ENCODE measurements around the gene VMAC. TPM values are rescaled to one million over a fixed set of nuclear protein-coding genes. Genes with fewer than 3 reads are reported as not detected.

The VMAC gene
- total and polyA plus RNA-seq, 9 of the 15 experiments (the other 6 are each of a cell fraction or from before 2014, with no cell fraction given): 0.03 to 3.4 (median 1.1) TPM

DNA sequence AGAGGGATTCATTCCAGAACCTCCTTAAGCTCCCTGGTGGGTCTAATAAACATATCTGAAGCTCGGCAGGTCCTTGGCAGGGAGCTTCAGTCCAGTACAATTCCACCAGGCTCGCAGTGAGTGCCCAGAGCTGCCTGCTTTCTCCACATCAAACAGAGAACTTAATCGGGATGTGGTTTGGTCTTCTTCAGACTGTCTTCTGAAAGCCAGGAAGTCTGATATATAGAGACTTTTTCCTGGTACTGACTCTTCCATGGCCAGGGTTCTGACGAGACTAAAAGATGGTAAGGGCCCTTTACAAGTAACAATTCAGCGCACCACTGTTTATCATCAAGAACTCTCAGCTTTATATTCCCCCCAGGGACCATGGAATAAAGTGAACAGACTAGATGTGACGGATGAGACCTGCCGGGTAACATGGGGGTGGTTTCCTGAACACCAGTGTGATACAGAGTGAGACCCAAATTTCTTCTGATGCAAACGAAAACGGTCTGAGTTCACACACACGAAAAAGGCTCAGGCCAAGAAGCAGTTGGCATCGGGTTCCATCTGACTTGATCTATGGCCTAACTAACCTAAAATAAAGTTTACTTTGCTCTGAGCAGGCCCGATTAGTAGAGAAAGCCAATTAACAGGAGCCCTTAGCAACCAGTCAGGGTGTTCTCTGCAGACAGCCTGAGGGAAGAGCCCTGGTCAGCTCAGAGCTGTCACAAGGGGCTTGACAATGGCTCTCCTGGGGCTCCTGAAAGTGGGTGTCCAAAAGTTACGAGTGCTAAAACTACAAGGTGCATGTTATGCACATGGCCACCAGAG is 44.3 kb downstream of the VMAC start:
- CTCF ChIA-PET (ENCODE audit: low intra/inter-chr PET ratio): no interaction called here
- H3K27ac ChIP-seq (ENCODE audit: extremely low read depth, low read depth, low read length): no peak overlapping the region
- H3K4me2 ChIP-seq (ENCODE audit: insufficient read depth, low read length): no peak overlapping the region
- H3K27me3 ChIP-seq (ENCODE audit: control insufficient read depth in 2 of 2, insufficient read depth in 2 of 2, low read length in 2 of 2): no peaks in the 10 kb centered on the region
- H4K20me1 ChIP-seq (replicated peaks; ENCODE audit: control insufficient read depth, insufficient read depth, low read length): peaks cover 25% of the 10 kb centered on the region; the same call in 1 of the 2 replicates
- no TSS peak for BruUV-seq (replicated peaks)
- H3K9ac ChIP-seq (ENCODE audit: insufficient read depth in 1 of 2, low read depth in 2 of 2, low read length in 2 of 2): no peak overlapping the region; a peak in 1 of 4 replicates
- H3K4me3 ChIP-seq: no peak overlapping the region
- FAIRE-seq: peak; percentile 52
- H3K9me1 ChIP-seq (ENCODE audit: control insufficient read depth, insufficient read depth, low read length): peaks cover 10% of the 10 kb centered on the region
- H3K36me3 ChIP-seq (ENCODE audit: control insufficient read depth, insufficient read depth, low read length): peaks cover 65% of the 10 kb centered on the region
- 91% methylated on average over 13 of the region's 13 CpGs for WGBS (ENCODE audit: insufficient coverage, low coverage, missing lambda C conversion rate)
- POLR2A ChIA-PET: interaction anchor here (0.6 to 1.5 kb wide), 5 partner anchors 8 to 271 kb away, joined by 3 to 8 read pairs (median 3); partner anchors contain the start of genes DUS3L and RPL36
- no peak for DNase-seq (ENCODE audit: extremely low read depth in 1 of 4, low spot score in 3 of 4)
- H3K9me3 ChIP-seq (replicated peaks; ENCODE audit: control insufficient read depth, insufficient read depth, low read depth, low read length): no peaks in the 10 kb centered on the region
- TF ChIP-seq, protein P1, sequence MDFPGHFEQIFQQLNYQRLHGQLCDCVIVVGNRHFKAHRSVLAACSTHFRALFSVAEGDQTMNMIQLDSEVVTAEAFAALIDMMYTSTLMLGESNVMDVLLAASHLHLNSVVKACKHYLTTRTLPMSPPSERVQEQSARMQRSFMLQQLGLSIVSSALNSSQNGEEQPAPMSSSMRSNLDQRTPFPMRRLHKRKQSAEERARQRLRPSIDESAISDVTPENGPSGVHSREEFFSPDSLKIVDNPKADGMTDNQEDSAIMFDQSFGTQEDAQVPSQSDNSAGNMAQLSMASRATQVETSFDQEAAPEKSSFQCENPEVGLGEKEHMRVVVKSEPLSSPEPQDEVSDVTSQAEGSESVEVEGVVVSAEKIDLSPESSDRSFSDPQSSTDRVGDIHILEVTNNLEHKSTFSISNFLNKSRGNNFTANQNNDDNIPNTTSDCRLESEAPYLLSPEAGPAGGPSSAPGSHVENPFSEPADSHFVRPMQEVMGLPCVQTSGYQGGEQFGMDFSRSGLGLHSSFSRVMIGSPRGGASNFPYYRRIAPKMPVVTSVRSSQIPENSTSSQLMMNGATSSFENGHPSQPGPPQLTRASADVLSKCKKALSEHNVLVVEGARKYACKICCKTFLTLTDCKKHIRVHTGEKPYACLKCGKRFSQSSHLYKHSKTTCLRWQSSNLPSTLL (IDR thresholded peaks at IDR 0.05): no peak
- TF ChIP-seq ZNF561 (CRISPR knock-in tag; conservative IDR thresholded peaks at IDR 0.05): no peak
- TF ChIP-seq JUNB (CRISPR knock-in tag; conservative IDR thresholded peaks at IDR 0.05): no peak
- no peak for TF ChIP-seq HDAC3 (IDR thresholded peaks at IDR 0.05; ENCODE audit: borderline replicate concordance, partially characterized antibody)
- TF ChIP-seq CHD4 (IDR thresholded peaks at IDR 0.05; ENCODE audit: insufficient read depth, insufficient replicate concordance, low read depth, low read length, poor library complexity, severe bottlenecking): no peak
- no peak for TF ChIP-seq L3MBTL2 (IDR thresholded peaks at IDR 0.05)
- TF ChIP-seq, protein P2, sequence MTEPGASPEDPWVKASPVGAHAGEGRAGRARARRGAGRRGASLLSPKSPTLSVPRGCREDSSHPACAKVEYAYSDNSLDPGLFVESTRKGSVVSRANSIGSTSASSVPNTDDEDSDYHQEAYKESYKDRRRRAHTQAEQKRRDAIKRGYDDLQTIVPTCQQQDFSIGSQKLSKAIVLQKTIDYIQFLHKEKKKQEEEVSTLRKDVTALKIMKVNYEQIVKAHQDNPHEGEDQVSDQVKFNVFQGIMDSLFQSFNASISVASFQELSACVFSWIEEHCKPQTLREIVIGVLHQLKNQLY (CRISPR knock-in tag; conservative IDR thresholded peaks at IDR 0.05): no peak
- TF ChIP-seq, protein P3, sequence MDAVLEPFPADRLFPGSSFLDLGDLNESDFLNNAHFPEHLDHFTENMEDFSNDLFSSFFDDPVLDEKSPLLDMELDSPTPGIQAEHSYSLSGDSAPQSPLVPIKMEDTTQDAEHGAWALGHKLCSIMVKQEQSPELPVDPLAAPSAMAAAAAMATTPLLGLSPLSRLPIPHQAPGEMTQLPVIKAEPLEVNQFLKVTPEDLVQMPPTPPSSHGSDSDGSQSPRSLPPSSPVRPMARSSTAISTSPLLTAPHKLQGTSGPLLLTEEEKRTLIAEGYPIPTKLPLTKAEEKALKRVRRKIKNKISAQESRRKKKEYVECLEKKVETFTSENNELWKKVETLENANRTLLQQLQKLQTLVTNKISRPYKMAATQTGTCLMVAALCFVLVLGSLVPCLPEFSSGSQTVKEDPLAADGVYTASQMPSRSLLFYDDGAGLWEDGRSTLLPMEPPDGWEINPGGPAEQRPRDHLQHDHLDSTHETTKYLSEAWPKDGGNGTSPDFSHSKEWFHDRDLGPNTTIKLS (IDR thresholded peaks at IDR 0.05; ENCODE audit: borderline replicate concordance, low read depth): no peak
- no peak for TF ChIP-seq SMC3 (conservative IDR thresholded peaks at IDR 0.05; ENCODE audit: insufficient read depth, low read depth, low read length)
- in situ Hi-C loops (cut with MboI): no loop called here
- intact Hi-C loops (cut with micrococcal nuclease): no loop called here
- no peak for ATAC-seq
- H3K79me2 ChIP-seq (ENCODE audit: control insufficient read depth, insufficient read depth, low read length): peaks cover 92% of the 10 kb centered on the region
- peaks cover 18 to 26% of the 10 kb centered on the region in 2 experiments for H3K4me1 ChIP-seq (replicated peaks in 1 of 2; ENCODE audit: control insufficient read depth in 2 of 2, insufficient read depth in 2 of 2, low read length in 2 of 2)
- no peak overlapping the region for H2AFZ ChIP-seq (ENCODE audit: low read depth, low read length)
